ENCODE data around the gene ZNF687. TPM values are rescaled to one million over a fixed set of nuclear protein-coding genes. Genes with fewer than 3 reads are reported as not detected.

The ZNF687 gene
- total RNA-seq, 1 experiment from 2014 or later, result 26.4 TPM

DNA sequence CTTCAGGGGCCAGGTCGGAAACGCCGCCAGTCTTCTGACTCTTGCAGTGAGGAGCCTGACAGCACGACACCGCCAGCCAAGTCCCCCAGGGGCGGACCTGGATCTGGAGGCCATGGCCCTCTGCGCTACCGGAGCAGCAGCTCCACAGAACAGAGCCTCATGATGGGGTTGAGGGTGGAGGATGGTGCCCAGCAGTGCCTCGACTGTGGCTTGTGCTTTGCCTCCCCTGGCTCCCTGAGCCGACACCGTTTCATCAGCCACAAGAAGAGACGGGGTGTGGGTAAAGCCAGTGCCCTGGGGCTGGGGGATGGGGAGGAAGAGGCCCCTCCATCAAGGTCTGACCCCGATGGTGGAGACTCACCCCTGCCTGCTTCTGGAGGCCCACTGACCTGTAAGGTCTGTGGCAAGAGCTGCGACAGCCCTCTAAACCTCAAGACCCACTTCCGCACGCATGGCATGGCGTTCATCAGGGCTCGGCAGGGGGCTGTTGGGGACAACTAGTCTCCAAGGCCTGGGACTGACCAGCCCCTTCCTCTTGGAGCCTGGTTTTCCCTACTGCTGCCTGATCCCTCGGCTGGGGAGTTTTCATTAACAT lies 8.7 kb downstream of the ZNF687 start:
- BruUV-seq (replicated peaks), result no TSS peak
- no peak overlapping the region for H3K4me3 ChIP-seq (ENCODE audit: low read depth, low read length, poor library complexity, severe bottlenecking)
- no peaks in the 10 kb centered on the region for H3K27me3 ChIP-seq (replicated peaks; ENCODE audit: insufficient read depth, low read depth, low read length, poor library complexity)
- intact Hi-C loops (cut with micrococcal nuclease; ENCODE audit: unreplicated experiment), result no loop called here
- no peak for DNase-seq (ENCODE audit: low spot score)
- TF ChIP-seq EZH2 (IDR thresholded peaks at IDR 0.05; ENCODE audit: borderline replicate concordance, low read depth, low read length, poor library complexity, severe bottlenecking), result no peak
- TF ChIP-seq, protein P1, sequence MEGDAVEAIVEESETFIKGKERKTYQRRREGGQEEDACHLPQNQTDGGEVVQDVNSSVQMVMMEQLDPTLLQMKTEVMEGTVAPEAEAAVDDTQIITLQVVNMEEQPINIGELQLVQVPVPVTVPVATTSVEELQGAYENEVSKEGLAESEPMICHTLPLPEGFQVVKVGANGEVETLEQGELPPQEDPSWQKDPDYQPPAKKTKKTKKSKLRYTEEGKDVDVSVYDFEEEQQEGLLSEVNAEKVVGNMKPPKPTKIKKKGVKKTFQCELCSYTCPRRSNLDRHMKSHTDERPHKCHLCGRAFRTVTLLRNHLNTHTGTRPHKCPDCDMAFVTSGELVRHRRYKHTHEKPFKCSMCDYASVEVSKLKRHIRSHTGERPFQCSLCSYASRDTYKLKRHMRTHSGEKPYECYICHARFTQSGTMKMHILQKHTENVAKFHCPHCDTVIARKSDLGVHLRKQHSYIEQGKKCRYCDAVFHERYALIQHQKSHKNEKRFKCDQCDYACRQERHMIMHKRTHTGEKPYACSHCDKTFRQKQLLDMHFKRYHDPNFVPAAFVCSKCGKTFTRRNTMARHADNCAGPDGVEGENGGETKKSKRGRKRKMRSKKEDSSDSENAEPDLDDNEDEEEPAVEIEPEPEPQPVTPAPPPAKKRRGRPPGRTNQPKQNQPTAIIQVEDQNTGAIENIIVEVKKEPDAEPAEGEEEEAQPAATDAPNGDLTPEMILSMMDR (conservative IDR thresholded peaks at IDR 0.05; ENCODE audit: low read depth, low read length), result no peak
- no peaks in the 10 kb centered on the region for H3K9me3 ChIP-seq (ENCODE audit: low read depth, low read length, poor library complexity, severe bottlenecking)
- CTCF ChIA-PET, result no interaction called here
- H3K4me1 ChIP-seq (ENCODE audit: insufficient read depth, low read length, poor library complexity, severe bottlenecking), result no peaks in the 10 kb centered on the region
- H3K36me3 ChIP-seq (ENCODE audit: insufficient read depth, low read length, poor library complexity, severe bottlenecking), result peaks cover 81% of the 10 kb centered on the region
- H3K27ac ChIP-seq (ENCODE audit: low read depth, low read length, poor library complexity, severe bottlenecking), result no peak overlapping the region
- POLR2A ChIA-PET (ENCODE audit: low non-redundant PET), result no interaction called here

DNA sequence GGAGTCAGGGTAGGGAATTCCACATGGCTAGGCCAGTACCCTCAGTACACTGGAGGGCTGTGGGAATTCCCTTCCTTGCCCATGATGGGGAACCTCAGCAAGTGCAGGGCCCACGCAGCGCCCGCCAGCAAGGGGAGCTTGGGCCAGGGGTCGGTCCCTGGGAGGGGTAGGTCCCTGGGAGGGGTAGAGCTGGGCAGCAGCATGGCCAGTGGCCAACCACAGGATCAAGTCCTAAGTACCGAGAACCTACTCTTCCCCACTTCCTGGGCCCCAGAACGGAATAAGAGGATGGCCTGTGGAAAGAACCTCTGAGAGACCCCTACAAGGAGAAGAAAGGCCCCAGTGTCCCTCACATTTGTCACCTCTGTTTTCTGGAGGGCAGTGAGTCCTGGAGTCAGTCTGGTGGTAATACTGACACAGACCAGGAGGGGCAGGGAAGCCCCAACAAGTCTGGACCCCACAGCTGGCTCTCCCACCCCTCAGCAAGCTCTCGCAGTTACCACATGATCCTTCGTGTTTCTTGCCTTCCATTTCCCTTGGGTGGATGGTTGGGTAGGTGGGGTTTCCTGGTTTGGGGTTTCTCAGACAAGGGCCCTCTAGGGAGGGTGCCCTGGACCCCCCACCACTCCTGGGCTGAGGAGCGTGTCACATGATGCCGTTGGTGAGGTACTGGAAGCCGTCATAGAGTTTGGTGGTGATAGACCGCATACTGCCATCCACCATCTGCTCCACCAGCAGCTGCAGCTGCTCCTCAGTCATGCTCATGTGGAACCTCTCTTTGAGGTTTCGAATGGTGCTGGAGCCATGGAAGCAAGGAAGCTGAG lies 10.3 kb downstream of the ZNF687 start:
- intact Hi-C loops (cut with micrococcal nuclease; ENCODE audit: unreplicated experiment), result no loop called here
- H3K27me3 ChIP-seq (replicated peaks; ENCODE audit: insufficient read depth, low read depth, low read length, poor library complexity), result no peaks in the 10 kb centered on the region
- H3K27ac ChIP-seq (ENCODE audit: low read depth, low read length, poor library complexity, severe bottlenecking), result no peak overlapping the region
- DNase-seq (ENCODE audit: low spot score), result no peak
- TF ChIP-seq, protein P1 (conservative IDR thresholded peaks at IDR 0.05; ENCODE audit: low read depth, low read length), result no peak
- TF ChIP-seq EZH2 (IDR thresholded peaks at IDR 0.05; ENCODE audit: borderline replicate concordance, low read depth, low read length, poor library complexity, severe bottlenecking), result no peak
- no TSS peak for BruUV-seq (replicated peaks)
- no peaks in the 10 kb centered on the region for H3K4me1 ChIP-seq (ENCODE audit: insufficient read depth, low read length, poor library complexity, severe bottlenecking)
- ChIA-PET POLR2A (ENCODE audit: low non-redundant PET) (no interaction called here), CTCF (no interaction called here)
- peaks cover 65% of the 10 kb centered on the region for H3K36me3 ChIP-seq (ENCODE audit: insufficient read depth, low read length, poor library complexity, severe bottlenecking)
- no peaks in the 10 kb centered on the region for H3K9me3 ChIP-seq (ENCODE audit: low read depth, low read length, poor library complexity, severe bottlenecking)
- H3K4me3 ChIP-seq (ENCODE audit: low read depth, low read length, poor library complexity, severe bottlenecking), result no peak overlapping the region

DNA sequence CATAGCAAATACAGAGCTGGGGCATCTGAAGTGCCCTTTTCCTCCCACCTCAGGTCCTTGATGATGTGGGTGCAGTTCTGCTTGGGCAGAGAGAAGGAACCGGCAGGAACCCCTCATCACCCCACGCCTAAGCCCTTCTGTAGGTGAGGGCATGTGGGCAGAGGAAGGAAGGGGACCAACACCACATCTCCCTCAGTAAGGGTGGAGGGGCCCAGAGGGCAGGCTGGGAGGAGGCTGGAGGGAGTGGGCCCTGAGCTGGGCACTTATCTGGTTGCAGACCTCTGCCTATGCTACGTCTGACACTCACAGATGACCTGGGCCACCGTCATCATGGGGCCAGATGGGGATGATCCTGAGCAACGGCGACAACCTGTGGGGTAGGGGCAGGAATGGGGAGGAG lies 11.0 kb downstream of the ZNF687 start:
- ChIA-PET POLR2A (ENCODE audit: low non-redundant PET) (no interaction called here), CTCF (no interaction called here)
- Histone ChIP-seq H3K4me1 (ENCODE audit: insufficient read depth, low read length, poor library complexity, severe bottlenecking) (no peaks in the 10 kb centered on the region), H3K36me3 (ENCODE audit: insufficient read depth, low read length, poor library complexity, severe bottlenecking) (peaks cover 64% of the 10 kb centered on the region), H3K4me3 (ENCODE audit: low read depth, low read length, poor library complexity, severe bottlenecking) (no peak overlapping the region), H3K27ac (ENCODE audit: low read depth, low read length, poor library complexity, severe bottlenecking) (no peak overlapping the region), H3K27me3 (replicated peaks; ENCODE audit: insufficient read depth, low read depth, low read length, poor library complexity) (no peaks in the 10 kb centered on the region), H3K9me3 (ENCODE audit: low read depth, low read length, poor library complexity, severe bottlenecking) (no peaks in the 10 kb centered on the region)
- intact Hi-C loops (cut with micrococcal nuclease; ENCODE audit: unreplicated experiment), result no loop called here
- BruUV-seq (replicated peaks), result no TSS peak
- no peak for TF ChIP-seq EZH2 (IDR thresholded peaks at IDR 0.05; ENCODE audit: borderline replicate concordance, low read depth, low read length, poor library complexity, severe bottlenecking)
- TF ChIP-seq, protein P1 (conservative IDR thresholded peaks at IDR 0.05; ENCODE audit: low read depth, low read length), result no peak
- no peak for DNase-seq (ENCODE audit: low spot score)

Data from A673 (cell line).